Transverse colon (tissue), 4 donors: ENCODE data around the gene NEK6. TPM values are rescaled to one million over a fixed set of nuclear protein-coding genes. Genes with fewer than 3 reads are reported as not detected.

ENCODE experiments used
- DNase-seq: peaks from one replicate; pipeline ENCODE4 v3.0.0-alpha.2; 2019
- H3K27ac ChIP-seq, 4 donors: fragments of 200-600 bp; sonication (generic); 2 replicates each; pipeline ENCODE4 v1.5.1; 2016 to 2018; ENCODE audit warnings: inconsistent platforms in 4 of 4
- H3K27me3 ChIP-seq: fragments of 200-600 bp; sonication (generic); 2 replicates; pipeline ENCODE4 v1.5.1; 2017; ENCODE audit warnings: inconsistent platforms
- H3K36me3 ChIP-seq, 4 donors: fragments of 200-600 bp; sonication (generic); 2 replicates each; pipeline ENCODE4 v1.5.1; 2017 to 2019; ENCODE audit warnings: inconsistent platforms in 4 of 4
- H3K4me1 ChIP-seq, 4 donors: fragments of 200-600 bp; sonication (generic); 2 replicates each; pipeline ENCODE4 v1.5.1; 2017 to 2020; ENCODE audit warnings: inconsistent platforms in 4 of 4
- H3K4me3 ChIP-seq, 4 donors: fragments of 200-600 bp; sonication (generic); 1 replicate in 1 of 4; 2 replicates in 3 of 4; pipeline versions ENCODE4 v1.5.1 to v1.6.1; 2017 to 2019; ENCODE audit warnings: inconsistent platforms in 4 of 4
- H3K9me3 ChIP-seq, 2 donors: fragments of 200-600 bp; sonication (generic); 2 replicates each; pipeline ENCODE4 v1.5.1; 2017 to 2019; ENCODE audit warnings: inconsistent platforms in 2 of 2
- EP300 ChIP-seq: sonication (generic); formaldehyde crosslinking; IDR thresholded peaks from one replicate; pipeline ENCODE4 v1.6.1; 2017; ENCODE audit warnings: antibody characterized with exemption, low read depth
- POLR2A ChIP-seq: fragments of 450-650 bp; IDR thresholded peaks from one replicate; pipeline ENCODE4 v1.6.1; 2016; ENCODE audit warnings: antibody characterized with exemption, mild to moderate bottlenecking, moderate library complexity
- POLR2AphosphoS5 ChIP-seq, 3 donors: sonication (generic); formaldehyde crosslinking; IDR thresholded peaks; one replicate each; pipeline ENCODE4 v1.6.1; 2016; ENCODE audit warnings: antibody characterized with exemption in 3 of 3
- WGBS, 2 donors: methylation state at CpG; one replicate each; pipeline ENCODE4 v1.1.5; 2018; ENCODE audit warnings: low coverage in 1 of 2; 5-methylcytosine and 5-hydroxymethylcytosine counted together
- in situ Hi-C, 4 donors: fragments of 200-750 bp; cut with MboI; loops; one replicate each; pipeline versions ENCODE4 v1.15.0 to v1.15.1; 2017; ENCODE audit warnings: low sequenced_read_pairs in 3 of 4, low pct_ligation_motif_present in 1 of 4, low pct_unique_long_range_greater_than_20kb in 1 of 4
- intact Hi-C: fragments of 100-400 bp; cut with DNase I; formaldehyde crosslinking; loops from one replicate; pipeline ENCODE4 v1.15.1; 2023; ENCODE audit warnings: low total_unique reads
- total RNA-seq, 4 donors: library from RNA; depleted of rRNA; stranded (reverse); fragments of >200 nt; gene quantifications; one replicate each; pipeline ENCODE4 v1.1.0, GENCODE V29; 2016
- TF ChIP-seq, protein P1 (sequence below), 5 experiments: fragments of 200-600 bp in 3 of 5; fragments of 450-650 bp in 2 of 5; sonication (generic) in 3 of 5; IDR thresholded peaks; 1 replicate in 2 of 5; 2 replicates in 3 of 5; pipeline ENCODE4 v1.5.1; 2016 to 2017; ENCODE audit warnings: antibody characterized with exemption in 5 of 5, inconsistent platforms in 3 of 5, mild to moderate bottlenecking in 2 of 5, moderate library complexity in 1 of 5

NEK6 gene
- total RNA-seq, 4 donors from 2014 or later: 12.3 to 31.1 (median 21.6) TPM

DNA sequence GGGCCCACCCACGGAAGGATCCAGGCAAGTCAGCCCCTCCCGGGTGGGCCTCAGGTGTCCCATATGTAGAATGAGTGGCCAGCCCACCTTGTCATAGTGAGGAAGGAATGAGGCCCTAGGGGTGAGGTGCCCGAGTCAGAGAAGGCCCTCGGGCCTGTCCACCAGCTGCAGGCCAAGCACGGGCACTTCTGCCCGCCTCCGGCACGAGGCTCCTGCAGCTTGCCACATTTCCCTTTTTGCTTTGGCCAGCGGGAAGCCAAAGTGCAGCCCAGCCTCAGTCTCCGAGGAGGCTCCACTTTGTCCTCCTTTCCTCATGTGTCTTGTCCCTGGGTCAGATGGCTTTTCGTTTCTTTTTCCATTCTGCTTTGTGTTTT, 84.6 kb downstream of the NEK6 start:
- TF ChIP-seq POLR2A: no peak
- no peak for TF ChIP-seq EP300
- TF ChIP-seq POLR2AphosphoS5 (IDR thresholded peaks at IDR 0.05): no peak
- Histone ChIP-seq H3K36me3 (peaks cover 0 to 16% (median 4%) of the 10 kb centered on the region in 4 donors), H3K4me1 (peaks cover 4 to 13% (median 8%) of the 10 kb centered on the region in 4 donors), H3K27me3 (no peaks in the 10 kb centered on the region), H3K9me3 (no peaks in the 10 kb centered on the region), H3K27ac (peak overlapping the region; percentile 29 to 72 (median 57)), H3K4me3 (no peak overlapping the region)
- intact Hi-C loops: loop anchor here (1.0 kb wide), 1 partner anchor 34 kb away; no protein-coding TSS in a partner anchor
- DNase-seq: no peak
- in situ Hi-C loops: no loop called here
- 80% methylated on average over 9 of the region's 11 CpGs; no CpG with 5 or more reads in 1 of the 2 donors for WGBS, 2 donors

DNA sequence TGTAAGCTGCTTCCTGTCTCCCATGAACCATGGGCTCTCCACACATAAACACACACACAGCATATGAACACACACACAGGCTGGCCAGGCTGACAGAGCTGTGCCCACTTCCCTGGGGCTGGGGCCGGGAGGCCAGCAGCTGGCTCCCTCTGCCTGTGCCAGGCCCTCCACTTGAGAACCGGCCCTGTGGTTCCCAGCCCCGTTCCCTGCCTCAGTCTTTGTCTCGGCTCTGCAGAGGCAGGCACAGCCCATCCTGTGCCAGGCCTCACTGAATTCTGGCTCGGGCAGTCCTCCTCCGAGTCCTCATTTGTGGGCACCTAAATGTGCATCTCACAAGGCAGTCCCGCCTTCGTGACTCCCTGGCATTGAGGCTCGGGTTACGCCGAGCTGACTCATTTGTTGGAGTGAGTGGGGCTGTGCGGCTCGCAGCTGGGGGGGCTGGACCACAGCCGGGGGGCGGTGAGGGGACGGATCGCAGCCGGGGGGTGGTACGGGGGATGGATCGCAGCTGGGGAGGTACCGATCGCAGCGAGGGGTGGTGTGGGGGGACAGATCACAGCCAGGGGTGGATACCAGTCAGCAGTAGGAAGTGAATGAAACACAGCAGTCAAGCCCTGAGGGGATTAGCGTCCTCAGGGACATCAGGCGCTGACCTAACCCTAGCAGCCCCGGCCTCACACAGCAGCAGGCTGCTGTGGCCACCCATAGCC, 85.2 kb downstream of the NEK6 start:
- WGBS, 2 donors: 56% methylated on average over 24 of the region's 26 CpGs; no CpG with 5 or more reads in 1 of the 2 donors
- no peaks in the 10 kb centered on the region for H3K9me3 ChIP-seq
- H3K4me3 ChIP-seq: no peak overlapping the region
- H3K36me3 ChIP-seq: peaks cover 0 to 21% (median 2%) of the 10 kb centered on the region in 4 donors
- H3K27ac ChIP-seq: peak overlapping the region; percentile 34 to 72 (median 57)
- peak; percentile 37 for DNase-seq
- no peak for TF ChIP-seq EP300
- TF ChIP-seq, protein P1, sequence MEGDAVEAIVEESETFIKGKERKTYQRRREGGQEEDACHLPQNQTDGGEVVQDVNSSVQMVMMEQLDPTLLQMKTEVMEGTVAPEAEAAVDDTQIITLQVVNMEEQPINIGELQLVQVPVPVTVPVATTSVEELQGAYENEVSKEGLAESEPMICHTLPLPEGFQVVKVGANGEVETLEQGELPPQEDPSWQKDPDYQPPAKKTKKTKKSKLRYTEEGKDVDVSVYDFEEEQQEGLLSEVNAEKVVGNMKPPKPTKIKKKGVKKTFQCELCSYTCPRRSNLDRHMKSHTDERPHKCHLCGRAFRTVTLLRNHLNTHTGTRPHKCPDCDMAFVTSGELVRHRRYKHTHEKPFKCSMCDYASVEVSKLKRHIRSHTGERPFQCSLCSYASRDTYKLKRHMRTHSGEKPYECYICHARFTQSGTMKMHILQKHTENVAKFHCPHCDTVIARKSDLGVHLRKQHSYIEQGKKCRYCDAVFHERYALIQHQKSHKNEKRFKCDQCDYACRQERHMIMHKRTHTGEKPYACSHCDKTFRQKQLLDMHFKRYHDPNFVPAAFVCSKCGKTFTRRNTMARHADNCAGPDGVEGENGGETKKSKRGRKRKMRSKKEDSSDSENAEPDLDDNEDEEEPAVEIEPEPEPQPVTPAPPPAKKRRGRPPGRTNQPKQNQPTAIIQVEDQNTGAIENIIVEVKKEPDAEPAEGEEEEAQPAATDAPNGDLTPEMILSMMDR (IDR thresholded peaks at IDR 0.05): no peak
- no peak for TF ChIP-seq POLR2A
- no peak for TF ChIP-seq POLR2AphosphoS5 (IDR thresholded peaks at IDR 0.05)
- in situ Hi-C loops (no loop called here), intact Hi-C loops (loop anchor here (1.0 kb wide), 1 partner anchor 33 kb away; no protein-coding TSS in a partner anchor)
- H3K4me1 ChIP-seq: peaks cover 4 to 13% (median 8%) of the 10 kb centered on the region in 4 donors
- no peaks in the 10 kb centered on the region for H3K27me3 ChIP-seq

DNA sequence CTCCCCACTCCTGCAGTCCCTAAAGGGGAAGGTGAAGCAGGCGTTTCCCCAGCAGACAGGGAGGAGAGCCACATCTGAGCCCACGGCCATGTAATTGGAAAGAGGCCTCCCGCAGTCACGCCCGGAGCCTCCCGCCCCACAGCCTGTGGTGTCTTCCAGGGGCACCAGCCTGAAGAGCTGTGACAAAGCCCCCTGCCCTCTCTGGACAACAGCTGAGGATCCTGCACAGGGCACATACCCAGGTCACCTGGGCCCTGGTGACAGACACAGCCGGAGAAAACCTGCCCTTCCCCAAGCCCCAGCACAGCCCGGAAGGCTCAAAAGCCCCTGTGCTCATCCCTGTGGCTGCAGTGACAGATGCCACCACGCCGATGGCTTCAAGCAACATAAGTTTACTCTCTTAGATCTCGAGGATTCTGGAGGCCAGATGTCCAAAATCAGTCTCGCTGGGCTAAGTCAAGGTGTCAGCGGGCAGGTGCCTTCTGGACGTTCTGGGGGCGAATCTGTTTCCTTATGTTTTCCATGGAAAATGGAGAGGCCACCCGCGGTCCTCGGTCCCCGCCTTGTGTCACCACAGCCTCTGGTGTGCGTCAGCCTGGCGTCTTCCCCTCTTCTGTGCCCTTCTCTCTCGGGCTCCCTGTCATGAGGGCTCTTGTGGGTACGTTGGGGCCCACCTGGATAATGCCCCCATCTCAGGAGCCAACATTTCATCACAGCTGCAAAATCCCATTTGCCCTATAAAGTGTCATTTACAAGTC, 86.0 kb downstream of the NEK6 start:
- Histone ChIP-seq H3K27me3 (no peaks in the 10 kb centered on the region), H3K4me3 (no peak overlapping the region), H3K9me3 (no peaks in the 10 kb centered on the region), H3K4me1 (peaks cover 4 to 13% (median 8%) of the 10 kb centered on the region in 4 donors), H3K27ac (peak overlapping the region; percentile 34 to 72 (median 52)), H3K36me3 (peaks cover 0 to 29% (median 5%) of the 10 kb centered on the region in 4 donors)
- TF ChIP-seq, protein P1 (IDR thresholded peaks at IDR 0.05): no peak
- TF ChIP-seq POLR2A: no peak
- TF ChIP-seq POLR2AphosphoS5 (IDR thresholded peaks at IDR 0.05): no peak
- TF ChIP-seq EP300: no peak
- DNase-seq: no peak
- 83% methylated on average over 23 of the region's 23 CpGs; no CpG with 5 or more reads in 1 of the 2 donors for WGBS, 2 donors
- in situ Hi-C loops: no loop called here
- intact Hi-C loops: no loop called here

DNA sequence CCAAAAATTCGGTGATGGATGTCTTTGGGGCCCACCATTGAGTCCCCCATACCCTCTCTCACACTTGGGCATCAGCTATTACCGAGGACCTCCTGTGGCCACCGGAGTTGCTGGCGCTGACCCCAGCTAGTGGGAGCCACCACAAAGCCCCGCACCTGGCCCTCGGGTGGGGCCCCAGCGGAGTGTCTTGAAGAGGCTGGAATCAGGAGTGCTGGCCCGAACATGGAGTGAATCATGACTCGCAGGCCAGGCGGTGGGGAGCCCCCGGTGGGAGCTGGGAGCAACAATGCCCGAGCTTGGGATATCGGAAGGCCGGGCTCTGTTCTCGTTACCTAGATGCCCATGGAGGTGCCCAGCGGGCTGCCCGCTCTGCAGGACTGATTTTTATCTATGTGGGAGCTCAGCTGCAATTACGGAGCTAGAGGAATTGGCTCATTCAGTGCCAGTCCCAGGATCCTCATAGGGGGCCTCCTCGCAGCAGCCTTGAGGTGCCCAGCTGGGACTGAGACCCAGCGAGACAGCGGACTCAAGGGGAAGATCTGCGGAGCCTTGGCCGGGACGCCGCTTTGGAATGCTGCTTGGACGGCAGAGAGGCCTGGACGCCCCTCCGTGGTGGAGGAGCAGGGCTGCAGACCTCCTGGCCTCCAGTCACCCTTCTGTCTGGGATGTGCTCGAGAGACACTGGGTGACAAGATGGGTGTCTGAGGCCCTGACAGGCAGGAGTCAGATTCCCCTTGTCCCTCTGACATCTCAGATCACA, 86.7 kb downstream of the NEK6 start:
- DNase-seq: no peak
- peaks cover 4 to 13% (median 8%) of the 10 kb centered on the region in 4 donors for H3K4me1 ChIP-seq
- peaks cover 0 to 35% (median 8%) of the 10 kb centered on the region in 4 donors for H3K36me3 ChIP-seq
- no peaks in the 10 kb centered on the region for H3K9me3 ChIP-seq
- H3K27me3 ChIP-seq: no peaks in the 10 kb centered on the region
- no peak for TF ChIP-seq EP300
- TF ChIP-seq, protein P1 (IDR thresholded peaks at IDR 0.05): no peak
- no peak for TF ChIP-seq POLR2A
- no peak for TF ChIP-seq POLR2AphosphoS5 (IDR thresholded peaks at IDR 0.05)
- H3K27ac ChIP-seq: no peak overlapping the region
- intact Hi-C loops: no loop called here
- no peak overlapping the region for H3K4me3 ChIP-seq
- in situ Hi-C loops: no loop called here
- 80 to 96% methylated on average over 1 to 28 of the region's 29 CpGs for WGBS, 2 donors
